Smooth muscle cell (in vitro differentiated cells): ENCODE results near the gene PTHLH. TPM values are rescaled to one million over a fixed set of nuclear protein-coding genes. Genes with fewer than 3 reads are reported as not detected.

Experiments
- DNase-seq: peaks from one replicate; lab custom pipeline; 2025; ENCODE audit not compliant: unreplicated experiment; lab: John Stamatoyannopoulos, UW
- H2AFZ ChIP-seq: fragments of 200-600 bp; sonication (generic); 2 replicates; pipeline ENCODE4 v1.6.0; 2016; ENCODE audit warnings: antibody characterized with exemption, low read depth, mild to moderate bottlenecking
- H3F3A ChIP-seq: fragments of 200-600 bp; sonication (generic); 2 replicates; pipeline ENCODE4 v1.6.0; 2017; ENCODE audit warnings: antibody characterized with exemption, low read depth
- H3K27ac ChIP-seq: fragments of 200-600 bp; sonication (generic); 2 replicates; pipeline ENCODE4 v1.5.1; 2016; ENCODE audit warnings: low read depth, mild to moderate bottlenecking
- H3K27me3 ChIP-seq: fragments of 200-600 bp; sonication (generic); 2 replicates; pipeline ENCODE4 v1.6.1; 2016; ENCODE audit warnings: low read depth, mild to moderate bottlenecking
- H3K36me3 ChIP-seq: fragments of 200-600 bp; sonication (generic); 2 replicates; pipeline ENCODE4 v1.5.1; 2016; ENCODE audit warnings: low read depth
- H3K4me1 ChIP-seq: fragments of 200-600 bp; sonication (generic); 2 replicates; pipeline ENCODE4 v1.5.1; 2016; ENCODE audit warnings: low read depth
- H3K4me2 ChIP-seq: fragments of 200-600 bp; sonication (generic); 2 replicates; pipeline ENCODE4 v1.6.0; 2016; ENCODE audit warnings: mild to moderate bottlenecking
- H3K4me3 ChIP-seq: fragments of 200-600 bp; sonication (generic); 2 replicates; pipeline ENCODE4 v1.5.1; 2016; ENCODE audit warnings: mild to moderate bottlenecking
- H3K79me2 ChIP-seq: fragments of 200-600 bp; sonication (generic); 2 replicates; pipeline ENCODE4 v1.6.0; 2016; ENCODE audit warnings: low read depth, mild to moderate bottlenecking
- H3K9ac ChIP-seq: fragments of 200-600 bp; sonication (generic); 2 replicates; pipeline ENCODE4 v1.6.0; 2016; ENCODE audit warnings: low read depth
- H3K9me3 ChIP-seq: fragments of 200-600 bp; sonication (generic); replicated peaks from 2 replicates; pipeline ENCODE4 v1.5.1; 2016; ENCODE audit warnings: low read depth
- H4K20me1 ChIP-seq: fragments of 200-600 bp; sonication (generic); 2 replicates; pipeline ENCODE4 v1.6.0; 2016; ENCODE audit warnings: low read depth
- WGBS: methylation state at CpG from one replicate; pipeline ENCODE4 v1.1.7; 2016; ENCODE audit warnings: low lambda C conversion rate; 5-methylcytosine and 5-hydroxymethylcytosine counted together
- polyA plus RNA-seq: library from polyadenylated mRNA; unstranded; fragments of >200 nt; fragmentation: Nextera tagmentation; extraction: Ambion mirVana; gene quantifications from 2 replicates; pipeline ENCODE4 v1.2.1, GENCODE V29; 2016
- total RNA-seq: library from RNA; depleted of rRNA; stranded (reverse); fragments of >200 nt; gene quantifications from 2 replicates; pipeline ENCODE4 v1.2.3, GENCODE V29; 2014
- TF ChIP-seq, protein P1 (sequence below): fragments of 200-600 bp; sonication (generic); IDR thresholded peaks from 2 replicates; pipeline ENCODE4 v1.5.1; 2017; ENCODE audit warnings: borderline replicate concordance, mild to moderate bottlenecking, antibody characterized with exemption; ENCODE audit not compliant: insufficient read depth, poor library complexity, severe bottlenecking

PTHLH gene
- 155 and 181 TPM in 2 replicates for total RNA-seq
- polyA plus RNA-seq, result 58.0 and 177 TPM in 2 replicates

DNA sequence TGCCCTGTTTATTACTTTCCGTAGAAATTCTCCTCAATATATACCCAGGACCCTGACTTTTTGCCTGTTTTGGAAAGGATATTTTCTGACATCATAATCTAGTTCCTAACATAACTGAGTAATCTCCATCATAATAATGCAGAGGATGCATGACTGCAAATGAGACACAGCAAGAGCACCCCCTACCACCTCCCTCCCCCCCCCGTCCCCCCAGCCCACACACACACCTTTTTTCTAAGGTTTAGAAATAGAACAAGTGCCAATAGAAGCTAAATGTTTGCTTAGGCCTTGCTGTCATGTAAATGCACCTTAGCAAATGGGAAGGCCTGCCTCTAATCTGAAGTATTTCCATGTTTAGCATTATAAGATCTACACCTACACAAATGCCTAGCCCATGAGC, at the start of gene PTHLH:
Gene PTHLH, minus strand, starts transcription at position 13 of the 400 bp plus-strand sequence. CDS start 3,239 bp downstream, outside the sequence.
- TF ChIP-seq, protein P1, sequence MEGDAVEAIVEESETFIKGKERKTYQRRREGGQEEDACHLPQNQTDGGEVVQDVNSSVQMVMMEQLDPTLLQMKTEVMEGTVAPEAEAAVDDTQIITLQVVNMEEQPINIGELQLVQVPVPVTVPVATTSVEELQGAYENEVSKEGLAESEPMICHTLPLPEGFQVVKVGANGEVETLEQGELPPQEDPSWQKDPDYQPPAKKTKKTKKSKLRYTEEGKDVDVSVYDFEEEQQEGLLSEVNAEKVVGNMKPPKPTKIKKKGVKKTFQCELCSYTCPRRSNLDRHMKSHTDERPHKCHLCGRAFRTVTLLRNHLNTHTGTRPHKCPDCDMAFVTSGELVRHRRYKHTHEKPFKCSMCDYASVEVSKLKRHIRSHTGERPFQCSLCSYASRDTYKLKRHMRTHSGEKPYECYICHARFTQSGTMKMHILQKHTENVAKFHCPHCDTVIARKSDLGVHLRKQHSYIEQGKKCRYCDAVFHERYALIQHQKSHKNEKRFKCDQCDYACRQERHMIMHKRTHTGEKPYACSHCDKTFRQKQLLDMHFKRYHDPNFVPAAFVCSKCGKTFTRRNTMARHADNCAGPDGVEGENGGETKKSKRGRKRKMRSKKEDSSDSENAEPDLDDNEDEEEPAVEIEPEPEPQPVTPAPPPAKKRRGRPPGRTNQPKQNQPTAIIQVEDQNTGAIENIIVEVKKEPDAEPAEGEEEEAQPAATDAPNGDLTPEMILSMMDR, result no peak
- peaks cover 23% of the 10 kb centered on the region for H3K4me1 ChIP-seq
- WGBS, result 50% methylated on average over 2 of the region's 2 CpGs
- H3K9ac ChIP-seq, result peak within 1 kb of the TSS; percentile 88
- H3K27me3 ChIP-seq, result no peaks in the 10 kb centered on the region
- H3K27ac ChIP-seq, result peak within 1 kb of the TSS; percentile 94
- H2AFZ ChIP-seq, result no peak within 1 kb of the TSS
- no peaks in the 10 kb centered on the region for H3K36me3 ChIP-seq
- H3K4me2 ChIP-seq, result peak within 1 kb of the TSS; percentile 92
- H3K79me2 ChIP-seq, result peaks cover 12% of the 10 kb centered on the region
- H3K4me3 ChIP-seq, result peak within 1 kb of the TSS; percentile 63
- peaks cover 6% of the 10 kb centered on the region for H3F3A ChIP-seq
- no peaks in the 10 kb centered on the region for H4K20me1 ChIP-seq
- DNase-seq, result no peak
- H3K9me3 ChIP-seq, result no peaks in the 10 kb centered on the region

DNA sequence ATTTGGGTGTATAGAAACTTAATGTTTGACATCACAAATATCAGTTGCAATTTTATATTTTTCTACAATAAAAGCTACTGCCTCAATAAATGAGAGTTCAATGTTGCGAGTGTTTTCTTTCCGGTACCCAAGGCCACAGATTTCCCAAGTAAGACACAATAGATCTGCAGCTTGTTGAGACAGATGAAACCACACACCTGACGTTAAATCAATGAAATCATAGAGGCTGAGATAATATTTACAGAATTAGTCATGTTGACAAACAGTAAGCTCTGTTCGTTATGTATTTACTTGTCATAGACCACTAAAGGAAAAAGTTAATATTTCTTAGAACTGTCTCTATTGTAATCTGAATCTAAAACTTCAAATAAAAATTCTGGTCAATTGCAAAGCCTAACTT, 49.2 kb upstream of the PTHLH start:
- no peaks in the 10 kb centered on the region for H3K27me3 ChIP-seq
- H3K27ac ChIP-seq, result peak overlapping the region; percentile 99
- H3K4me1 ChIP-seq, result peaks cover 3% of the 10 kb centered on the region
- H4K20me1 ChIP-seq, result no peaks in the 10 kb centered on the region
- 81% methylated on average over 4 of the region's 4 CpGs for WGBS
- no peak for DNase-seq
- H3K9me3 ChIP-seq, result no peaks in the 10 kb centered on the region
- H3K36me3 ChIP-seq, result no peaks in the 10 kb centered on the region
- H3K4me3 ChIP-seq, result no peak overlapping the region
- H3K9ac ChIP-seq, result no peak overlapping the region
- no peaks in the 10 kb centered on the region for H3F3A ChIP-seq
- H3K79me2 ChIP-seq, result no peaks in the 10 kb centered on the region
- H3K4me2 ChIP-seq, result no peak overlapping the region
- H2AFZ ChIP-seq, result no peak overlapping the region
- TF ChIP-seq, protein P1, result no peak

DNA sequence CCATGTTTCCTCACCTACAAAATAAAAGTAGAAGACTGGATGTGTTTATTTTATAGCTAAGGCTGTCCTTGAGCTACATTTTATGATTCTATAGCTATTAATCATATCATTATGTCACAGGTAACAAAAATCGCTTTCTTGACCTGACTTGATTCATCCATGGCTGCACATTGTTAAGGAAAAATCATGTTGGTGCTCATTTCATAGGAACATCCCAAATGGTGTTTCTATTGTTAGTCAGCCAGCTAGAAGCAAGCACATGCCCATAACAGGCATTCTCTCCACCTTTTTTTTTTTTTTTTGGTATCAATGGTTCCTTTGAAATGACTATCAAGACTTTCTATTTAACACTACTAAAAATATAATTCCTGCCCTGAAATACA, 45.3 kb upstream of the PTHLH start:
- Histone ChIP-seq H3K4me3 (no peak overlapping the region), H3K27ac (no peak overlapping the region), H3F3A (no peaks in the 10 kb centered on the region), H3K4me1 (no peaks in the 10 kb centered on the region), H3K4me2 (no peak overlapping the region), H3K27me3 (no peaks in the 10 kb centered on the region), H4K20me1 (no peaks in the 10 kb centered on the region), H3K36me3 (no peaks in the 10 kb centered on the region), H3K79me2 (no peaks in the 10 kb centered on the region), H3K9ac (no peak overlapping the region), H3K9me3 (no peaks in the 10 kb centered on the region), H2AFZ (no peak overlapping the region)
- no peak for DNase-seq
- WGBS, result 90% methylated on average over 1 of the region's 1 CpG
- TF ChIP-seq, protein P1, result no peak

DNA sequence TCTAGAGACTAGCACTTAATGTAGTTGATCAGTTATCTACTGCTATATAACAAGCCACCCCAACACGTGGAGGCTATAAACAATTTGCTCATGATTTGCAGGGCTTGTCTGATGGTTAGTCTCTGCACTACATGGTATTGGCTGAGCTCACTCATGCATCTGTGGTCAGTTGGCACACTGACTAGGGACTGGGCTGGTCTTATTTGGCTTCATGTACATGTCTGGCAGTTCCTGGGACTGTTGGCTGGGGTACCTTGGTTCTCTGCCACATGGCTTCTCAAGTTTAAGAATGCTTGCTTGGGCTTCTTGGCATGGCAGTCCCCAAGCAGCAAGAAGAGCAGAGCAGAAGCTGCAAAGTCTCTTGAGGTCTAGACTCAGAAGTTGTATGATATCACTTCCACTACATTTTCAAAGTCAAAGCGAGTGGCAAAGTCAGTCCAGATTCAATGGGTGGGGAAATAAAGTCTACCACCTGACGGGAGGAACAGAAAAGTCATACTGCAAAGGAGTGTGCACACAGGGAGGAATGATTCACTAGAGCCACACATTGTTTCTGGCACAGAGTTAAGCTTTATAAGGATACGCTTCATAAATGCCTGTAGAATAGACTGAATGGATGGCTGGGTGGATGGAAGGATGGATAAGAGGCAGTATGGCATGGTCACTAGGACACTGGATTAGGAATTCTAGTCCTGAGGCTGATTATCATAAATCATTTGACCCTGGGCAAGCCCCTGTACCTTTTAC, 44.8 kb upstream of the PTHLH start:
- Histone ChIP-seq H3K27ac (no peak overlapping the region), H3K4me1 (no peaks in the 10 kb centered on the region), H3F3A (no peaks in the 10 kb centered on the region), H4K20me1 (no peaks in the 10 kb centered on the region), H3K9ac (no peak overlapping the region), H2AFZ (no peak overlapping the region), H3K4me2 (no peak overlapping the region), H3K9me3 (no peaks in the 10 kb centered on the region), H3K36me3 (no peaks in the 10 kb centered on the region), H3K4me3 (no peak overlapping the region), H3K79me2 (no peaks in the 10 kb centered on the region), H3K27me3 (no peaks in the 10 kb centered on the region)
- DNase-seq, result no peak
- TF ChIP-seq, protein P1, result no peak
- 90% methylated on average over 4 of the region's 4 CpGs for WGBS
